ENCODE measurements around the gene TFAP2E.

GRCh38 chr1:35524106-35524505 lies 49.0 kb upstream of the TFAP2E start:
- TF ChIP-seq, protein P1, sequence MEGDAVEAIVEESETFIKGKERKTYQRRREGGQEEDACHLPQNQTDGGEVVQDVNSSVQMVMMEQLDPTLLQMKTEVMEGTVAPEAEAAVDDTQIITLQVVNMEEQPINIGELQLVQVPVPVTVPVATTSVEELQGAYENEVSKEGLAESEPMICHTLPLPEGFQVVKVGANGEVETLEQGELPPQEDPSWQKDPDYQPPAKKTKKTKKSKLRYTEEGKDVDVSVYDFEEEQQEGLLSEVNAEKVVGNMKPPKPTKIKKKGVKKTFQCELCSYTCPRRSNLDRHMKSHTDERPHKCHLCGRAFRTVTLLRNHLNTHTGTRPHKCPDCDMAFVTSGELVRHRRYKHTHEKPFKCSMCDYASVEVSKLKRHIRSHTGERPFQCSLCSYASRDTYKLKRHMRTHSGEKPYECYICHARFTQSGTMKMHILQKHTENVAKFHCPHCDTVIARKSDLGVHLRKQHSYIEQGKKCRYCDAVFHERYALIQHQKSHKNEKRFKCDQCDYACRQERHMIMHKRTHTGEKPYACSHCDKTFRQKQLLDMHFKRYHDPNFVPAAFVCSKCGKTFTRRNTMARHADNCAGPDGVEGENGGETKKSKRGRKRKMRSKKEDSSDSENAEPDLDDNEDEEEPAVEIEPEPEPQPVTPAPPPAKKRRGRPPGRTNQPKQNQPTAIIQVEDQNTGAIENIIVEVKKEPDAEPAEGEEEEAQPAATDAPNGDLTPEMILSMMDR (IDR thresholded peaks at IDR 0.05) = no peak
- TF ChIP-seq POLR2A (IDR thresholded peaks at IDR 0.05) = no peak

Measured in body of pancreas (tissue), 4 donors.